ENCODE measurements around the gene CUZD1. TPM values are rescaled to one million over a fixed set of nuclear protein-coding genes. Genes with fewer than 3 reads are reported as not detected.
"Not testable (repeated sequence)": the region's sequence is repeated elsewhere in the genome, so short reads cannot be mapped to it uniquely, and the experiment has no call there.

Gene CUZD1
- total RNA-seq, 4 donors from 2014 or later = 0.26 to 2.7 (median 0.81) TPM; not detected in 1

GRCh38 chr10:122859527-122859926 is 13.9 kb upstream of the CUZD1 start:
- WGBS = 60% methylated on average over 1 of the region's 1 CpG
- no peaks in the 10 kb centered on the region for H3K27me3 ChIP-seq
- DNase-seq (ENCODE audit: low spot score in 2 of 2) = no peak
- no peaks in the 10 kb centered on the region for H3K9me3 ChIP-seq
- peaks cover 6% of the 10 kb centered on the region for H3K36me3 ChIP-seq
- TF ChIP-seq POLR2A (IDR thresholded peaks at IDR 0.05) (no peak), EP300 (IDR thresholded peaks at IDR 0.05) (no peak), POLR2AphosphoS5 (IDR thresholded peaks at IDR 0.05) (no peak), CTCF (IDR thresholded peaks at IDR 0.05) (no peak)
- H3K4me1 ChIP-seq = no peaks in the 10 kb centered on the region
- H3K4me3 ChIP-seq = no peak overlapping the region
- no peak overlapping the region for H3K27ac ChIP-seq

- H3K4me3 ChIP-seq; H3K9me3 ChIP-seq; DNase-seq (ENCODE audit: low spot score in 2 of 2); H3K4me1 ChIP-seq; H3K27ac ChIP-seq; H3K27me3 ChIP-seq: not testable (repeated sequence)
- H3K36me3 ChIP-seq = peaks cover 11% of the 10 kb centered on the region
- WGBS = 99% methylated on average over 5 of the region's 5 CpGs
These were observed 12.4 kb upstream of the CUZD1 start for GRCh38 chr10:122858042-122858441.

DNA sequence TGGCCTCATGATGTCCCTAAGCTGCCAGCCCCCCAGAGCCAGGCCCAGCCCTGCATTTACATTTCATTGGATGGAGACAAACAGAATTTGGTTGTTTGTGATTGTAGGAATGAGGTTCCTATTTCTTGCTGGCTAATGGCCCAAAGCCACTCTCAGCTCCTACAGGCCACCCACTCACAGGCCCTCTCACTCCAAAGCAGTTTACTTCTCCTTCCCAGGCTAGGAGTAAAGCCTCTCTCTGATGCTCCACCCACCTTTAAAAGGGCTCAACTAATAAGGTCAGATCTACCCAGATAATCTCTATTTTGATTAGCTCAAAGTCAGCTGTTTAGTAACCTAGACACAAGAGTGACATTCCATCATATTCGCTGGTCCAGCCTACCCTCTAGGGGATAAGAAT is 11.2 kb upstream of the CUZD1 start:
- 100% methylated on average over 1 of the region's 1 CpG for WGBS
- Histone ChIP-seq H3K4me3 (no peak overlapping the region), H3K4me1 (no peaks in the 10 kb centered on the region), H3K27ac (no peak overlapping the region), H3K27me3 (no peaks in the 10 kb centered on the region), H3K9me3 (no peaks in the 10 kb centered on the region), H3K36me3 (peaks cover 19% of the 10 kb centered on the region)
- no peak for DNase-seq (ENCODE audit: low spot score in 2 of 2)
- TF ChIP-seq POLR2A (IDR thresholded peaks at IDR 0.05) = no peak
- no peak for TF ChIP-seq POLR2AphosphoS5 (IDR thresholded peaks at IDR 0.05)
- TF ChIP-seq EP300 (IDR thresholded peaks at IDR 0.05) = no peak
- no peak for TF ChIP-seq CTCF (IDR thresholded peaks at IDR 0.05)

DNA sequence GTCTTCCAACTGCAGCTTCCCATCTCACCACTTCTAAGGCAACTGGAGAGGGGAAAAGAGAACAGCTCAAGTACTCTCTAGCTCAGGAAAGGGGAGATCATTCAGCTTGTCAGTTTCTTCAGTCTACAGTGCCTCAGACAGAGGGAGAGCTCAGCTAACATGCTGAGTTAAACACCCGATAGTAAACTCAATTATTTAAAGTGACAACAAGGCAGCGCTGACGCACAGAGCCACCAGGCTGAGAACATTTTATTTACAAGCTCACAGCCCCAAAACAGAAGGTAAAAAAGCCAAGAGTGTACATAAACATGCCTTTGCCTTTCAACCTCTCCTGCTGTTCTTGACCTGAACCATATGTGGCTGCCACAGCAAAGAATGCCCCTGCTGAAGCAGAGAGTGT is 10.1 kb upstream of the CUZD1 start:
- DNase-seq (ENCODE audit: low spot score in 2 of 2) = no peak
- Histone ChIP-seq H3K4me3 (no peak overlapping the region), H3K4me1 (no peaks in the 10 kb centered on the region), H3K9me3 (no peaks in the 10 kb centered on the region), H3K27ac (no peak overlapping the region), H3K27me3 (no peaks in the 10 kb centered on the region), H3K36me3 (peaks cover 19% of the 10 kb centered on the region)
- 87% methylated on average over 3 of the region's 3 CpGs for WGBS
- TF ChIP-seq EP300 (IDR thresholded peaks at IDR 0.05) = no peak
- no peak for TF ChIP-seq POLR2A (IDR thresholded peaks at IDR 0.05)
- TF ChIP-seq POLR2AphosphoS5 (IDR thresholded peaks at IDR 0.05) = no peak
- TF ChIP-seq CTCF (IDR thresholded peaks at IDR 0.05) = no peak

DNA sequence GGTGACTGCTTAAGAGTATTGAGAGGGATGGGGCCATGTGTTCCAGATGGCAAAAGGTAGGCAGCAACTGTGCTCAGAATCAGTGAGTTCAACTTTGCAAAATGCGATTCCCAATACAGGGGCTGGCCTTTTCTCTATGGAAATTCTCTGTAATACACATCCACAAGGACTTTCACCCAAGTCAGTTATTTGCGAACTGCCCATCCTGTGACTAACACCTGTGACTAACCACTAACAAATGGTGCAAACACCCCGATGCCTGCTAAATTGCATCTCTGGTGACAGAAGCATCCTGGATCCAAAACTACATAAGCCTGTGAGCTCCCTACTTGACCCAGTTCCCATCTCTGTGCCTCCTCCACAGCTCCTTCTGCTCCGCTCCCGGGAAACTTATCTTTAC is 9.0 kb upstream of the CUZD1 start:
- H3K27ac ChIP-seq = no peak overlapping the region
- H3K4me1 ChIP-seq = no peaks in the 10 kb centered on the region
- H3K36me3 ChIP-seq = peaks cover 19% of the 10 kb centered on the region
- no peaks in the 10 kb centered on the region for H3K9me3 ChIP-seq
- DNase-seq (ENCODE audit: low spot score in 2 of 2) = no peak
- H3K4me3 ChIP-seq = no peak overlapping the region
- TF ChIP-seq EP300 (IDR thresholded peaks at IDR 0.05) (no peak), POLR2A (IDR thresholded peaks at IDR 0.05) (no peak), CTCF (IDR thresholded peaks at IDR 0.05) (no peak), POLR2AphosphoS5 (IDR thresholded peaks at IDR 0.05) (no peak)
- H3K27me3 ChIP-seq = no peaks in the 10 kb centered on the region
- WGBS = 90% methylated on average over 5 of the region's 5 CpGs

GRCh38 chr10:122853665-122854313 is 8.1 kb upstream of the CUZD1 start:
- Histone ChIP-seq H3K36me3 (peaks cover 19% of the 10 kb centered on the region), H3K4me1 (no peaks in the 10 kb centered on the region), H3K27me3 (no peaks in the 10 kb centered on the region), H3K9me3 (no peaks in the 10 kb centered on the region), H3K4me3 (no peak overlapping the region), H3K27ac (no peak overlapping the region)
- WGBS = 94% methylated on average over 1 of the region's 1 CpG
- DNase-seq (ENCODE audit: low spot score in 2 of 2) = no peak
- TF ChIP-seq POLR2A (IDR thresholded peaks at IDR 0.05) (no peak), CTCF (IDR thresholded peaks at IDR 0.05) (no peak), EP300 (IDR thresholded peaks at IDR 0.05) (no peak), POLR2AphosphoS5 (IDR thresholded peaks at IDR 0.05) (no peak)
